DOHH2 (cell line): ENCODE measurements around the gene WFS1.

Experiments
- EZH2phosphoT487 ChIP-seq: fragments of 200-600 bp; sonication (generic); IDR thresholded peaks from 2 replicates; pipeline ENCODE4 v1.6.1; 2017; ENCODE audit warnings: borderline replicate concordance, mild to moderate bottlenecking, antibody characterized with exemption, low read length, moderate library complexity, mixed read lengths
- TF ChIP-seq, protein P1 (sequence below): fragments of 200-600 bp; sonication (generic); IDR thresholded peaks from one replicate; pipeline ENCODE4 v1.5.1; 2014; ENCODE audit warnings: antibody characterized with exemption, mild to moderate bottlenecking, low read depth, low read length; ENCODE audit not compliant: poor library complexity, severe bottlenecking

GRCh38 chr4:6331468-6331867 is 61.8 kb downstream of the WFS1 start:
- TF ChIP-seq, protein P1, sequence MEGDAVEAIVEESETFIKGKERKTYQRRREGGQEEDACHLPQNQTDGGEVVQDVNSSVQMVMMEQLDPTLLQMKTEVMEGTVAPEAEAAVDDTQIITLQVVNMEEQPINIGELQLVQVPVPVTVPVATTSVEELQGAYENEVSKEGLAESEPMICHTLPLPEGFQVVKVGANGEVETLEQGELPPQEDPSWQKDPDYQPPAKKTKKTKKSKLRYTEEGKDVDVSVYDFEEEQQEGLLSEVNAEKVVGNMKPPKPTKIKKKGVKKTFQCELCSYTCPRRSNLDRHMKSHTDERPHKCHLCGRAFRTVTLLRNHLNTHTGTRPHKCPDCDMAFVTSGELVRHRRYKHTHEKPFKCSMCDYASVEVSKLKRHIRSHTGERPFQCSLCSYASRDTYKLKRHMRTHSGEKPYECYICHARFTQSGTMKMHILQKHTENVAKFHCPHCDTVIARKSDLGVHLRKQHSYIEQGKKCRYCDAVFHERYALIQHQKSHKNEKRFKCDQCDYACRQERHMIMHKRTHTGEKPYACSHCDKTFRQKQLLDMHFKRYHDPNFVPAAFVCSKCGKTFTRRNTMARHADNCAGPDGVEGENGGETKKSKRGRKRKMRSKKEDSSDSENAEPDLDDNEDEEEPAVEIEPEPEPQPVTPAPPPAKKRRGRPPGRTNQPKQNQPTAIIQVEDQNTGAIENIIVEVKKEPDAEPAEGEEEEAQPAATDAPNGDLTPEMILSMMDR = no peak
- TF ChIP-seq EZH2phosphoT487 = no peak
